ENCODE measurements around the gene DGKG.

GRCh38 chr3:186219211-186219638, 142.8 kb downstream of the DGKG start:
- no peak for TF ChIP-seq CTCF (IDR thresholded peaks at IDR 0.05; ENCODE audit: insufficient read depth, low read length)
- TF ChIP-seq SPI1 (IDR thresholded peaks at IDR 0.05; ENCODE audit: borderline replicate concordance, low read depth): no peak

All from HL-60 (cell line).